ENCODE measurements around the gene RHOU. TPM values are rescaled to one million over a fixed set of nuclear protein-coding genes. Genes with fewer than 3 reads are reported as not detected.

Gene RHOU
- total RNA-seq, 1 donor from 2014 or later, result 0.44 TPM

- no peak for DNase-seq
- ATAC-seq (ENCODE audit: low read depth), result no peak
- ChIA-PET CTCF (no interaction called here), POLR2A (no interaction called here)
- H3K4me3 Mint-ChIP-seq, result no peak overlapping the region
- TF ChIP-seq CTCF (IDR thresholded peaks at IDR 0.05), result no peak
- H3K4me1 Mint-ChIP-seq, result no peaks in the 10 kb centered on the region
- intact Hi-C loops (cut with micrococcal nuclease), result no loop called here
- no peaks in the 10 kb centered on the region for H3K36me3 Mint-ChIP-seq (ENCODE audit: low read depth)
- no peaks in the 10 kb centered on the region for H3K9me3 Mint-ChIP-seq
- H3K27me3 Mint-ChIP-seq, result peaks cover 12% of the 10 kb centered on the region
- H3K27ac Mint-ChIP-seq, result no peak overlapping the region
Measured at GRCh38 chr1:228695015-228695955, 40.0 kb upstream of the RHOU start.

GRCh38 chr1:228697207-228698016, 37.9 kb upstream of the RHOU start:
- H3K9me3 Mint-ChIP-seq, result peaks cover 3% of the 10 kb centered on the region
- no peak for DNase-seq
- ChIA-PET POLR2A (no interaction called here), CTCF (no interaction called here)
- no peak for TF ChIP-seq CTCF (IDR thresholded peaks at IDR 0.05)
- H3K27ac Mint-ChIP-seq, result no peak overlapping the region
- H3K27me3 Mint-ChIP-seq, result peaks cover 12% of the 10 kb centered on the region
- intact Hi-C loops (cut with micrococcal nuclease), result no loop called here
- no peak overlapping the region for H3K4me3 Mint-ChIP-seq
- H3K4me1 Mint-ChIP-seq, result no peaks in the 10 kb centered on the region
- H3K36me3 Mint-ChIP-seq (ENCODE audit: low read depth), result no peaks in the 10 kb centered on the region
- ATAC-seq (ENCODE audit: low read depth), result no peak

GRCh38 chr1:228698017-228698329, 37.3 kb upstream of the RHOU start:
- POLR2A ChIA-PET, result no interaction called here
- peaks cover 7% of the 10 kb centered on the region for H3K9me3 Mint-ChIP-seq
- H3K27ac Mint-ChIP-seq, result no peak overlapping the region
- H3K4me3 Mint-ChIP-seq, result no peak overlapping the region
- CTCF ChIA-PET, result no interaction called here
- no peaks in the 10 kb centered on the region for H3K36me3 Mint-ChIP-seq (ENCODE audit: low read depth)
- intact Hi-C loops (cut with micrococcal nuclease), result no loop called here
- peaks cover 12% of the 10 kb centered on the region for H3K27me3 Mint-ChIP-seq
- no peaks in the 10 kb centered on the region for H3K4me1 Mint-ChIP-seq
- no peak for TF ChIP-seq CTCF (IDR thresholded peaks at IDR 0.05)
- ATAC-seq (ENCODE audit: low read depth) (no peak), DNase-seq (no peak)

- ATAC-seq (ENCODE audit: low read depth) (no peak), DNase-seq (no peak)
- H3K27ac Mint-ChIP-seq, result no peak overlapping the region
- TF ChIP-seq CTCF (IDR thresholded peaks at IDR 0.05), result no peak
- peaks cover 8% of the 10 kb centered on the region for H3K9me3 Mint-ChIP-seq
- no peak overlapping the region for H3K4me3 Mint-ChIP-seq
- ChIA-PET CTCF (interaction anchor here (1.3 kb wide), 1 partner anchor 27 kb away, joined by 3 read pairs; no protein-coding TSS in a partner anchor), POLR2A (no interaction called here)
- peaks cover 7% of the 10 kb centered on the region for H3K27me3 Mint-ChIP-seq
- intact Hi-C loops (cut with micrococcal nuclease), result no loop called here
- H3K36me3 Mint-ChIP-seq (ENCODE audit: low read depth), result no peaks in the 10 kb centered on the region
- H3K4me1 Mint-ChIP-seq, result no peaks in the 10 kb centered on the region
Measured at GRCh38 chr1:228702433-228702832, 32.8 kb upstream of the RHOU start.

GRCh38 chr1:228706305-228706704, 29.0 kb upstream of the RHOU start:
- no peak for TF ChIP-seq CTCF (IDR thresholded peaks at IDR 0.05)
- no peaks in the 10 kb centered on the region for H3K36me3 Mint-ChIP-seq (ENCODE audit: low read depth)
- peaks cover 8% of the 10 kb centered on the region for H3K9me3 Mint-ChIP-seq
- DNase-seq (no peak), ATAC-seq (ENCODE audit: low read depth) (no peak)
- no peak overlapping the region for H3K27ac Mint-ChIP-seq
- no peaks in the 10 kb centered on the region for H3K4me1 Mint-ChIP-seq
- H3K4me3 Mint-ChIP-seq, result no peak overlapping the region
- CTCF ChIA-PET, result no interaction called here
- POLR2A ChIA-PET, result no interaction called here
- peaks cover 6% of the 10 kb centered on the region for H3K27me3 Mint-ChIP-seq
- intact Hi-C loops (cut with micrococcal nuclease), result no loop called here
